ENCODE results near the gene ST6GALNAC6. TPM values are rescaled to one million over a fixed set of nuclear protein-coding genes. Genes with fewer than 3 reads are reported as not detected.
A peak's percentile ranks its signal among the peaks of the same experiment; 100 is the strongest.

The ST6GALNAC6 gene
- total and polyA plus RNA-seq, 2 experiments from 2014 or later = 31.8 to 47.7 TPM

DNA sequence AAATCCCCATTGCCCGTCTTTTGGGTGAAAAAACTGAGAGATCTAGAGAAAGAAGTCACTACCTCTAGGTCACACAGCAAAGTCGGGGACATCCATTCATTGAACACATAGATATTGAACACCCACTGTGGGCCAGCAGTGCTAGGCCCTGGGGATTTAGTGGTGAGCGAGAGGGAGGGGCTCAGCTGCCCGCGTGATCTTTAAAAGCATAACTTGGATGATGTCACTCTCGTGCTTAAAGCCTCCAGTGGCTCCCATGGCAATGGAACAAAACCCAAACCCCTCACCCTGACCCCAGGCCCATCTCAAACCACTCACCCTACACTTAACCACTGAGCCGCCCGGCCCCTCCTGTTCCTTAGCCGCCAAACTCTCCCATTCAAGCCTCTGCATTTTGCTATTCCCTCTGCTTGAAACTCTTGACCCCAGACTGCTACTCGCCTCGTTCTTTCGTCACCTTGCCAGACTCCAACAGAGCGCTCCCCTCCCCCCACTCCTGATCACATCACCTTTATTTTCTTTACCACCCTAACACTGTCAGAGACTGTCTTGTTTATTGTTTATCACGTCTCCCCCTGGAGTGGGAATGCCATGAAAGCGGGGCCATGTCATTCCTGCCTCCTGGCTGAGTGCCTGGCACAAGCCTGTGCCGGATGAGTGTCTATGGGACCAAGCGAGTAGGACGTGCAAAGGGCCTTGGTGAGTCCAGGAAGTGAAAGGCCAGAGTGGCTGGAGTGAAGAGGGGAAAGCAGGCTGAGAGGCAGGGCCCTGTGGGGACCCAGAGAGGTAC is 31.9 kb upstream of the ST6GALNAC6 start:
- peaks cover 27% of the 10 kb centered on the region for H3K27me3 ChIP-seq
- peak overlapping the region; percentile 21 for H3K4me3 ChIP-seq

DNA sequence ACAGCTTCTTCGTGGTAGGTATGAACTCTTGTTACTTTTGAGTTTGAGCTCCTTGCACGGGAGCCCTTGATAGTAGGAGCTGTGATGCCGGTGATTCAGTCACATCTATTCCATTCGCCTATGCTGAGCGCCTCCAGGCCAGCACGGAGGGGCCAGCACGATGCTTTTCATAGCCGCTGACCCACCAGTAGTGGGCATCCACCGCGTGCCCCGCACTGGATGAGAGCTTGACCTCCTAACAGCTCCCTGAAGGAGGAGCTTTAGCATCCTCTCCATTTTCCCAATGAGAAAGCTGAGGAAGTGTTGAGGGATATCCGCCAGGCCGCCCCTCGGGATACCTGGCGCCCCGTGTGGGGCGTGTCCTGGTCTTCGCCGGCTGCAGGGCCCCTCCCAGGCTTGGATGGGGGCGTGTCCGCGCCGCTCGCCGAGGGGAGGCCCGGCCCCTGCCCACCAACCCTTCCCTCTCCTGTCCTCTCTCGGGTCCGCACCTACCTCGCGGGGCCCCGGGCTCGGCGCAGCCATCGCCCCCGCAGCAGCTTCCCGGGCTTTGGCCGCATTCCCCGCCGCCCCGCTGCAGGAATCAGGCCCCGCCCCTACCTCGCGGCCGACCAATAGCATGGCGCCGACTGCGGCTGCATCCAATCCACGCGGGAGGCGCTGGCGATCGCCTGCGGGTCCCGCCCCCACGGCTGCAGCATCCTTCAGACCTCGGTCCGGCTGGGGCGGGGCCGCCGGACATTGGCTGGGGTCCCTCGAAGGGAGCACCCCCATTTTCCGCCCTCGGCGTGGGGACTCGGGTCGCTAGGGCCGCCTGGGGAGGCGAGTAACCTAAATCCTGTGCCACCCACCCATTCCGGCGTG is 31.1 kb upstream of the ST6GALNAC6 start, which contains the start of gene PIP5KL1:
TSS of gene PIP5KL1 (minus strand) at position 547 of the 861 bp plus-strand sequence. CDS start at position 522, 25 bp downstream.
- Histone ChIP-seq H3K79me2 (peaks cover 2% of the 10 kb centered on the region), H3K36me3 (replicated peaks; ENCODE audit: insufficient read depth, low read depth) (no peaks in the 10 kb centered on the region), H3K4me2 (peak within 1 kb of the TSS; percentile 89), H3K27ac (peak within 1 kb of the TSS; percentile 58), H4K20me1 (ENCODE audit: insufficient read depth, poor library complexity, severe bottlenecking) (no peaks in the 10 kb centered on the region), H3K4me1 (ENCODE audit: insufficient read depth) (peaks cover 26% of the 10 kb centered on the region), H3K27me3 (peaks cover 36% of the 10 kb centered on the region), H3K9me2 (replicated peaks; ENCODE audit: insufficient read depth) (no peaks in the 10 kb centered on the region), H2AFZ (no peak within 1 kb of the TSS), H3K4me3 (peak within 1 kb of the TSS; percentile 21), H3K9me3 (ENCODE audit: low read depth) (no peaks in the 10 kb centered on the region)
- 4% methylated on average over 43 of the region's 70 CpGs for WGBS (ENCODE audit: low lambda C conversion rate, missing lambda C conversion rate)
- peak; percentile 92 for DNase-seq (ENCODE audit: low spot score)
- TF ChIP-seq EZH2 (IDR thresholded peaks at IDR 0.05; ENCODE audit: borderline replicate concordance) (no peak), EZH2phosphoT487 (IDR thresholded peaks at IDR 0.05; ENCODE audit: low read depth, severe bottlenecking, unreplicated experiment) (no peak)
- TF ChIP-seq, protein P1, sequence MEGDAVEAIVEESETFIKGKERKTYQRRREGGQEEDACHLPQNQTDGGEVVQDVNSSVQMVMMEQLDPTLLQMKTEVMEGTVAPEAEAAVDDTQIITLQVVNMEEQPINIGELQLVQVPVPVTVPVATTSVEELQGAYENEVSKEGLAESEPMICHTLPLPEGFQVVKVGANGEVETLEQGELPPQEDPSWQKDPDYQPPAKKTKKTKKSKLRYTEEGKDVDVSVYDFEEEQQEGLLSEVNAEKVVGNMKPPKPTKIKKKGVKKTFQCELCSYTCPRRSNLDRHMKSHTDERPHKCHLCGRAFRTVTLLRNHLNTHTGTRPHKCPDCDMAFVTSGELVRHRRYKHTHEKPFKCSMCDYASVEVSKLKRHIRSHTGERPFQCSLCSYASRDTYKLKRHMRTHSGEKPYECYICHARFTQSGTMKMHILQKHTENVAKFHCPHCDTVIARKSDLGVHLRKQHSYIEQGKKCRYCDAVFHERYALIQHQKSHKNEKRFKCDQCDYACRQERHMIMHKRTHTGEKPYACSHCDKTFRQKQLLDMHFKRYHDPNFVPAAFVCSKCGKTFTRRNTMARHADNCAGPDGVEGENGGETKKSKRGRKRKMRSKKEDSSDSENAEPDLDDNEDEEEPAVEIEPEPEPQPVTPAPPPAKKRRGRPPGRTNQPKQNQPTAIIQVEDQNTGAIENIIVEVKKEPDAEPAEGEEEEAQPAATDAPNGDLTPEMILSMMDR (IDR thresholded peaks at IDR 0.05; ENCODE audit: poor library complexity) = peak; percentile 30

More for the DNA sequence above, 31.9 kb upstream of the ST6GALNAC6 start:
- Histone ChIP-seq H3K4me1 (ENCODE audit: insufficient read depth) (peaks cover 30% of the 10 kb centered on the region), H3K79me2 (peaks cover 10% of the 10 kb centered on the region), H2AFZ (no peak overlapping the region), H3K9me3 (ENCODE audit: low read depth) (no peaks in the 10 kb centered on the region), H3K27ac (peak overlapping the region; percentile 58), H4K20me1 (ENCODE audit: insufficient read depth, poor library complexity, severe bottlenecking) (no peaks in the 10 kb centered on the region), H3K9me2 (replicated peaks; ENCODE audit: insufficient read depth) (no peaks in the 10 kb centered on the region), H3K36me3 (replicated peaks; ENCODE audit: insufficient read depth, low read depth) (no peaks in the 10 kb centered on the region), H3K4me2 (peak overlapping the region; percentile 89)
- TF ChIP-seq, protein P1 (IDR thresholded peaks at IDR 0.05; ENCODE audit: poor library complexity) = no peak
- TF ChIP-seq EZH2 (IDR thresholded peaks at IDR 0.05; ENCODE audit: borderline replicate concordance) (no peak), EZH2phosphoT487 (IDR thresholded peaks at IDR 0.05; ENCODE audit: low read depth, severe bottlenecking, unreplicated experiment) (no peak)
- 22% methylated on average over 18 of the region's 18 CpGs for WGBS (ENCODE audit: low lambda C conversion rate, missing lambda C conversion rate)
- peak; percentile 67 for DNase-seq (ENCODE audit: low spot score)

DNA sequence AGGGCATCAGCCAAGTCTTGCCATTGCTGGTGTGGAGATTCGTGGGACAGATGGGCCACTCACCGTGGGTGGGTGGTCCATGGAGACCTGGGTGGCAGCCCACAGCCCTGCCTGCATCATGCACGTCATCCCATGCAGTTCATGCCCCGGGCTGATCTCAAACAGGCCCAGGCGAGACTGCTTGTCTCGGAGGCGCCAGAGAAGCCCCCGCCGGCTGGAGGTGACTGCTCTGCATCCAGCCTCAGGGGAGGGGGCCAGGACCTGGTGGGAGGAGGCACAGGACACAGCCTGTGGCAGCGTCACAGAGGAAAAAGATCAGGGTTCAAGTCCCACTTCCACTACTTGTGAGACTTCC is 30.2 kb upstream of the ST6GALNAC6 start:
- 72% methylated on average over 10 of the region's 10 CpGs for WGBS (ENCODE audit: low lambda C conversion rate, missing lambda C conversion rate)
- Histone ChIP-seq H3K27me3 (peaks cover 44% of the 10 kb centered on the region), H3K9me3 (ENCODE audit: low read depth) (no peaks in the 10 kb centered on the region), H3K27ac (no peak overlapping the region), H3K4me1 (ENCODE audit: insufficient read depth) (peaks cover 26% of the 10 kb centered on the region), H3K9me2 (replicated peaks; ENCODE audit: insufficient read depth) (no peaks in the 10 kb centered on the region), H3K4me3 (no peak overlapping the region), H2AFZ (no peak overlapping the region), H3K36me3 (replicated peaks; ENCODE audit: insufficient read depth, low read depth) (no peaks in the 10 kb centered on the region), H4K20me1 (ENCODE audit: insufficient read depth, poor library complexity, severe bottlenecking) (no peaks in the 10 kb centered on the region), H3K79me2 (no peaks in the 10 kb centered on the region), H3K4me2 (no peak overlapping the region)
- TF ChIP-seq, protein P1 (IDR thresholded peaks at IDR 0.05; ENCODE audit: poor library complexity) = no peak
- no peak for TF ChIP-seq EZH2 (IDR thresholded peaks at IDR 0.05; ENCODE audit: borderline replicate concordance)
- TF ChIP-seq EZH2phosphoT487 (IDR thresholded peaks at IDR 0.05; ENCODE audit: low read depth, severe bottlenecking, unreplicated experiment) = no peak
- DNase-seq (ENCODE audit: low spot score) = no peak
